HEK293 (cell line): ENCODE data around the gene NCOR2.

Experiments used
- MYNN ChIP-seq: fragments of 450-650 bp; formaldehyde crosslinking; IDR thresholded peaks from 2 replicates; pipeline ENCODE4 v1.5.1; 2016; ENCODE audit warnings: missing biosample characterization, missing genetic modification characterization, borderline replicate concordance
- ZNF132 ChIP-seq: fragments of 450-650 bp; formaldehyde crosslinking; IDR thresholded peaks from 2 replicates; pipeline ENCODE4 v1.5.1; 2017; ENCODE audit warnings: missing biosample characterization, missing genetic modification characterization, borderline replicate concordance
- ZNF266 ChIP-seq: fragments of 450-650 bp; formaldehyde crosslinking; IDR thresholded peaks from 2 replicates; pipeline ENCODE4 v1.5.1; 2016; ENCODE audit warnings: missing biosample characterization, missing genetic modification characterization, low read depth
- ZNF701 ChIP-seq: fragments of 450-650 bp; formaldehyde crosslinking; IDR thresholded peaks from 2 replicates; pipeline ENCODE4 v1.5.1; 2016; ENCODE audit warnings: missing biosample characterization, missing genetic modification characterization
- TF ChIP-seq, protein P1 (sequence below): fragments of 450-650 bp; formaldehyde crosslinking; IDR thresholded peaks from 2 replicates; pipeline ENCODE4 v1.5.1; 2016; ENCODE audit warnings: missing biosample characterization, missing genetic modification characterization
- TF ChIP-seq, protein P2 (sequence below): fragments of 450-650 bp; formaldehyde crosslinking; IDR thresholded peaks from 2 replicates; pipeline ENCODE4 v1.5.1; 2016; ENCODE audit warnings: missing biosample characterization, missing genetic modification characterization
- TF ChIP-seq, protein P3 (sequence below): fragments of 450-650 bp; formaldehyde crosslinking; IDR thresholded peaks from 2 replicates; pipeline ENCODE4 v1.5.1; 2016; ENCODE audit warnings: missing biosample characterization, missing genetic modification characterization, borderline replicate concordance
- TF ChIP-seq, protein P4 (sequence below): fragments of 450-650 bp; formaldehyde crosslinking; IDR thresholded peaks from 2 replicates; pipeline ENCODE4 v1.5.1; 2016; ENCODE audit warnings: missing biosample characterization, missing genetic modification characterization

DNA sequence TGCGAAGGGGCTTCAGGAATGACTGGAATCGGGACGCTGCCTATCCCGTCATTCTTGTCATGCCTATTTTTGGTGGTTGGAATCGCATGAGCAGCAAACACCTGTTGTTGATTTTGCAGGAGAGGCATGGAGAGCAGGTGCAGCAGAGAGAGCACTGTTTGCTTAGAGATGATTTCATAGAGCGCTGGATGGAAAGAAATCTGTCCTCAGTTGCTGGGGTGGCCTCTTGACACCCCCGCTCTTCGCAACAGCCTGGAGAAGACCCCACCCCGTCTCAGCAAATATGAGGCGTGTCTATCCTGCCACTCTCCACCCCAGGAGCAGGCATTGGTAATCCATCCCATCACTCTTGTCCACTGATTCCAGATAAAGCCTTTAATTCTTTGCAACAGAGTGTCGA is 19.3 kb upstream of the NCOR2 start:
- TF ChIP-seq, protein P1, sequence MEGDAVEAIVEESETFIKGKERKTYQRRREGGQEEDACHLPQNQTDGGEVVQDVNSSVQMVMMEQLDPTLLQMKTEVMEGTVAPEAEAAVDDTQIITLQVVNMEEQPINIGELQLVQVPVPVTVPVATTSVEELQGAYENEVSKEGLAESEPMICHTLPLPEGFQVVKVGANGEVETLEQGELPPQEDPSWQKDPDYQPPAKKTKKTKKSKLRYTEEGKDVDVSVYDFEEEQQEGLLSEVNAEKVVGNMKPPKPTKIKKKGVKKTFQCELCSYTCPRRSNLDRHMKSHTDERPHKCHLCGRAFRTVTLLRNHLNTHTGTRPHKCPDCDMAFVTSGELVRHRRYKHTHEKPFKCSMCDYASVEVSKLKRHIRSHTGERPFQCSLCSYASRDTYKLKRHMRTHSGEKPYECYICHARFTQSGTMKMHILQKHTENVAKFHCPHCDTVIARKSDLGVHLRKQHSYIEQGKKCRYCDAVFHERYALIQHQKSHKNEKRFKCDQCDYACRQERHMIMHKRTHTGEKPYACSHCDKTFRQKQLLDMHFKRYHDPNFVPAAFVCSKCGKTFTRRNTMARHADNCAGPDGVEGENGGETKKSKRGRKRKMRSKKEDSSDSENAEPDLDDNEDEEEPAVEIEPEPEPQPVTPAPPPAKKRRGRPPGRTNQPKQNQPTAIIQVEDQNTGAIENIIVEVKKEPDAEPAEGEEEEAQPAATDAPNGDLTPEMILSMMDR (tag by site-specific recombination), result no peak
- TF ChIP-seq, protein P2, sequence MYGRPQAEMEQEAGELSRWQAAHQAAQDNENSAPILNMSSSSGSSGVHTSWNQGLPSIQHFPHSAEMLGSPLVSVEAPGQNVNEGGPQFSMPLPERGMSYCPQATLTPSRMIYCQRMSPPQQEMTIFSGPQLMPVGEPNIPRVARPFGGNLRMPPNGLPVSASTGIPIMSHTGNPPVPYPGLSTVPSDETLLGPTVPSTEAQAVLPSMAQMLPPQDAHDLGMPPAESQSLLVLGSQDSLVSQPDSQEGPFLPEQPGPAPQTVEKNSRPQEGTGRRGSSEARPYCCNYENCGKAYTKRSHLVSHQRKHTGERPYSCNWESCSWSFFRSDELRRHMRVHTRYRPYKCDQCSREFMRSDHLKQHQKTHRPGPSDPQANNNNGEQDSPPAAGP (tag by site-specific recombination), result no peak
- no peak for TF ChIP-seq ZNF266 (tag by site-specific recombination)
- TF ChIP-seq ZNF701 (tag by site-specific recombination), result no peak
- TF ChIP-seq, protein P3, sequence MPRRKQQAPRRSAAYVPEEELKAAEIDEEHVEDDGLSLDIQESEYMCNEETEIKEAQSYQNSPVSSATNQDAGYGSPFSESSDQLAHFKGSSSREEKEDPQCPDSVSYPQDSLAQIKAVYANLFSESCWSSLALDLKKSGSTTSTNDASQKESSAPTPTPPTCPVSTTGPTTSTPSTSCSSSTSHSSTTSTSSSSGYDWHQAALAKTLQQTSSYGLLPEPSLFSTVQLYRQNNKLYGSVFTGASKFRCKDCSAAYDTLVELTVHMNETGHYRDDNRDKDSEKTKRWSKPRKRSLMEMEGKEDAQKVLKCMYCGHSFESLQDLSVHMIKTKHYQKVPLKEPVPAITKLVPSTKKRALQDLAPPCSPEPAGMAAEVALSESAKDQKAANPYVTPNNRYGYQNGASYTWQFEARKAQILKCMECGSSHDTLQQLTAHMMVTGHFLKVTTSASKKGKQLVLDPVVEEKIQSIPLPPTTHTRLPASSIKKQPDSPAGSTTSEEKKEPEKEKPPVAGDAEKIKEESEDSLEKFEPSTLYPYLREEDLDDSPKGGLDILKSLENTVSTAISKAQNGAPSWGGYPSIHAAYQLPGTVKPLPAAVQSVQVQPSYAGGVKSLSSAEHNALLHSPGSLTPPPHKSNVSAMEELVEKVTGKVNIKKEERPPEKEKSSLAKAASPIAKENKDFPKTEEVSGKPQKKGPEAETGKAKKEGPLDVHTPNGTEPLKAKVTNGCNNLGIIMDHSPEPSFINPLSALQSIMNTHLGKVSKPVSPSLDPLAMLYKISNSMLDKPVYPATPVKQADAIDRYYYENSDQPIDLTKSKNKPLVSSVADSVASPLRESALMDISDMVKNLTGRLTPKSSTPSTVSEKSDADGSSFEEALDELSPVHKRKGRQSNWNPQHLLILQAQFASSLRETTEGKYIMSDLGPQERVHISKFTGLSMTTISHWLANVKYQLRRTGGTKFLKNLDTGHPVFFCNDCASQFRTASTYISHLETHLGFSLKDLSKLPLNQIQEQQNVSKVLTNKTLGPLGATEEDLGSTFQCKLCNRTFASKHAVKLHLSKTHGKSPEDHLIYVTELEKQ, result no peak
- TF ChIP-seq, protein P4, sequence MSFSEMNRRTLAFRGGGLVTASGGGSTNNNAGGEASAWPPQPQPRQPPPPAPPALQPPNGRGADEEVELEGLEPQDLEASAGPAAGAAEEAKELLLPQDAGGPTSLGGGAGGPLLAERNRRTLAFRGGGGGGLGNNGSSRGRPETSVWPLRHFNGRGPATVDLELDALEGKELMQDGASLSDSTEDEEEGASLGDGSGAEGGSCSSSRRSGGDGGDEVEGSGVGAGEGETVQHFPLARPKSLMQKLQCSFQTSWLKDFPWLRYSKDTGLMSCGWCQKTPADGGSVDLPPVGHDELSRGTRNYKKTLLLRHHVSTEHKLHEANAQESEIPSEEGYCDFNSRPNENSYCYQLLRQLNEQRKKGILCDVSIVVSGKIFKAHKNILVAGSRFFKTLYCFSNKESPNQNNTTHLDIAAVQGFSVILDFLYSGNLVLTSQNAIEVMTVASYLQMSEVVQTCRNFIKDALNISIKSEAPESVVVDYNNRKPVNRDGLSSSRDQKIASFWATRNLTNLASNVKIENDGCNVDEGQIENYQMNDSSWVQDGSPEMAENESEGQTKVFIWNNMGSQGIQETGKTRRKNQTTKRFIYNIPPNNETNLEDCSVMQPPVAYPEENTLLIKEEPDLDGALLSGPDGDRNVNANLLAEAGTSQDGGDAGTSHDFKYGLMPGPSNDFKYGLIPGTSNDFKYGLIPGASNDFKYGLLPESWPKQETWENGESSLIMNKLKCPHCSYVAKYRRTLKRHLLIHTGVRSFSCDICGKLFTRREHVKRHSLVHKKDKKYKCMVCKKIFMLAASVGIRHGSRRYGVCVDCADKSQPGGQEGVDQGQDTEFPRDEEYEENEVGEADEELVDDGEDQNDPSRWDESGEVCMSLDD (tag by site-specific recombination), result no peak
- TF ChIP-seq MYNN, result no peak
- no peak for TF ChIP-seq ZNF132 (tag by site-specific recombination)
